GM18873 (cell line): ENCODE results near the gene ADARB2.
"Not testable (repeated sequence)": the region's sequence is repeated elsewhere in the genome, so short reads cannot be mapped to it uniquely, and the experiment has no call there.

Source experiments
- ATAC-seq: cut with Tn5 transposase; IDR thresholded peaks from one replicate; pipeline ENCODE4 v1.9.1; 2021; ENCODE audit warnings: mild to moderate bottlenecking, moderate library complexity, moderate number of reproducible peaks; ENCODE audit not compliant: unreplicated experiment, low FRiP score

ADARB2 gene

GRCh38 chr10:1347962-1348772 is 389.2 kb downstream of the ADARB2 start:
- ATAC-seq: no peak

- no peak for ATAC-seq
Observed at GRCh38 chr10:1347525-1347924, 389.8 kb downstream of the ADARB2 start.

GRCh38 chr10:1346201-1346600 is 391.1 kb downstream of the ADARB2 start:
- no peak for ATAC-seq

GRCh38 chr10:1345368-1345767 is 392.0 kb downstream of the ADARB2 start:
- ATAC-seq: no peak

- ATAC-seq: no peak
Observed at GRCh38 chr10:1344846-1345245, 392.5 kb downstream of the ADARB2 start.

GRCh38 chr10:1344408-1344807 is 392.9 kb downstream of the ADARB2 start:
- ATAC-seq: no peak

GRCh38 chr10:1343176-1343575 is 394.1 kb downstream of the ADARB2 start:
- ATAC-seq: no peak

GRCh38 chr10:1341052-1341451 is 396.3 kb downstream of the ADARB2 start:
- not testable (repeated sequence) for ATAC-seq

- ATAC-seq: no peak
Observed at GRCh38 chr10:1339396-1339795, 397.9 kb downstream of the ADARB2 start.

- no peak for ATAC-seq
Observed at GRCh38 chr10:1335642-1336041, 401.7 kb downstream of the ADARB2 start.

- no peak for ATAC-seq
Observed at GRCh38 chr10:1333981-1334380, 403.3 kb downstream of the ADARB2 start.

GRCh38 chr10:1331560-1331959 is 405.8 kb downstream of the ADARB2 start:
- ATAC-seq: no peak

- ATAC-seq: no peak
Observed at GRCh38 chr10:1329622-1330021, 407.7 kb downstream of the ADARB2 start.

- ATAC-seq: no peak
Observed at GRCh38 chr10:1328981-1329614, 408.2 kb downstream of the ADARB2 start.

GRCh38 chr10:1328161-1328823 is 409.0 kb downstream of the ADARB2 start:
- ATAC-seq: no peak

GRCh38 chr10:1327759-1328158 is 409.6 kb downstream of the ADARB2 start:
- ATAC-seq: no peak

- not testable (repeated sequence) for ATAC-seq
Observed at GRCh38 chr10:1326514-1326913, 410.8 kb downstream of the ADARB2 start.

GRCh38 chr10:1324903-1325302 is 412.4 kb downstream of the ADARB2 start:
- ATAC-seq: no peak

GRCh38 chr10:1323951-1324350 is 413.4 kb downstream of the ADARB2 start:
- no peak for ATAC-seq

GRCh38 chr10:1320739-1321320 is 416.5 kb downstream of the ADARB2 start:
- ATAC-seq: no peak

- ATAC-seq: no peak
Observed at GRCh38 chr10:1316809-1317143, 420.5 kb downstream of the ADARB2 start.
